Measurements from ENCODE around the gene SLC36A3. TPM values are rescaled to one million over a fixed set of nuclear protein-coding genes. Genes with fewer than 3 reads are reported as not detected.

Gene SLC36A3
- total RNA-seq, 1 donor from 2014 or later: not detected

- Histone ChIP-seq H3K27me3 (ENCODE audit: control insufficient read depth, insufficient read depth, low read length) (peaks cover 2% of the 10 kb centered on the region), H3K4me3 (ENCODE audit: low read depth, low read length) (no peak overlapping the region), H3K36me3 (ENCODE audit: control insufficient read depth, insufficient read depth, low read length) (no peaks in the 10 kb centered on the region)
- TF ChIP-seq, protein P1, sequence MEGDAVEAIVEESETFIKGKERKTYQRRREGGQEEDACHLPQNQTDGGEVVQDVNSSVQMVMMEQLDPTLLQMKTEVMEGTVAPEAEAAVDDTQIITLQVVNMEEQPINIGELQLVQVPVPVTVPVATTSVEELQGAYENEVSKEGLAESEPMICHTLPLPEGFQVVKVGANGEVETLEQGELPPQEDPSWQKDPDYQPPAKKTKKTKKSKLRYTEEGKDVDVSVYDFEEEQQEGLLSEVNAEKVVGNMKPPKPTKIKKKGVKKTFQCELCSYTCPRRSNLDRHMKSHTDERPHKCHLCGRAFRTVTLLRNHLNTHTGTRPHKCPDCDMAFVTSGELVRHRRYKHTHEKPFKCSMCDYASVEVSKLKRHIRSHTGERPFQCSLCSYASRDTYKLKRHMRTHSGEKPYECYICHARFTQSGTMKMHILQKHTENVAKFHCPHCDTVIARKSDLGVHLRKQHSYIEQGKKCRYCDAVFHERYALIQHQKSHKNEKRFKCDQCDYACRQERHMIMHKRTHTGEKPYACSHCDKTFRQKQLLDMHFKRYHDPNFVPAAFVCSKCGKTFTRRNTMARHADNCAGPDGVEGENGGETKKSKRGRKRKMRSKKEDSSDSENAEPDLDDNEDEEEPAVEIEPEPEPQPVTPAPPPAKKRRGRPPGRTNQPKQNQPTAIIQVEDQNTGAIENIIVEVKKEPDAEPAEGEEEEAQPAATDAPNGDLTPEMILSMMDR (IDR thresholded peaks at IDR 0.05; ENCODE audit: insufficient read depth, low read length, poor library complexity, severe bottlenecking): no peak
- DNase-seq (ENCODE audit: low read depth): no peak
Observed at GRCh38 chr5:151250346-151251000, 53.1 kb downstream of the SLC36A3 start.

DNA sequence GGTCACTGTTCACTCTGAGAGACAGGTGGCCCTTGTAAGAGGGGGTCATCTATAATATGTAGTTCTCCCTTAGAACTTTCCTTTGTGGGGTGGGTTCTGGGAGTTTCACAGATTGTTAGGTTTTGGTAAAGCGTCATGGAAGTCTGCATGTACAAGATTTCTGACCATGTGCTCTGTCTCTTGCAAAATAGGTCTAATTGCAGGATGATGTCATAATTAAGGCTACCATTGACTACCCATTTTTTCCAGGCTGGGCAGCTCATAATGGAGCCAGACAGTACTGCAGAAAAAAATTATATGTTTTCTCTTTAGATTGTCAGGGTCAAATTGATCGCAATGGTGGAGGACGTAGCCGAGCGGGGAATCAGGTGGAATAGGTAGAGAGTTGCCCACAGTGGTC, 54.3 kb downstream of the SLC36A3 start:
- Histone ChIP-seq H3K36me3 (ENCODE audit: control insufficient read depth, insufficient read depth, low read length) (no peaks in the 10 kb centered on the region), H3K4me3 (ENCODE audit: low read depth, low read length) (no peak overlapping the region), H3K27me3 (ENCODE audit: control insufficient read depth, insufficient read depth, low read length) (peaks cover 2% of the 10 kb centered on the region)
- DNase-seq (ENCODE audit: low read depth): no peak
- TF ChIP-seq, protein P1 (IDR thresholded peaks at IDR 0.05; ENCODE audit: insufficient read depth, low read length, poor library complexity, severe bottlenecking): no peak

DNA sequence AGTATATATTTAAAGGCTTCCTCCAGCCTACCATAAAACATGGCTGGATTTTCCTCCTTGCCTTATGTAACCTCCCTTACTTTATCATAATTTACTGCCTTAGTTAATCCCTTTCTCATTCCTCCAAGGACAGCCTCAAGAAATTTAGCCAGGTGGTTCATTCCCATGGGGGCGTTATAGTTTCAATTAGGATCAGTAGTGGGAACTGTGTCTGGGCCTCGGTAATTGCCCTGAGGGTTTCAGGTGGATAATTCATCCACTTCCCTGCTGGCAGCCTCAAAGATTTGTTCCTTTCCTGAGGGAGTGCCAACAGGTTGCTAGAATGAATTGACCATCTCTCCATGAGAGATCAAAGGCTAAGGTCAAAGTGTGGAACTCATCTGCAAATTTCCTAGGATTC, 54.9 kb downstream of the SLC36A3 start:
- TF ChIP-seq, protein P1 (IDR thresholded peaks at IDR 0.05; ENCODE audit: insufficient read depth, low read length, poor library complexity, severe bottlenecking): no peak
- no peaks in the 10 kb centered on the region for H3K36me3 ChIP-seq (ENCODE audit: control insufficient read depth, insufficient read depth, low read length)
- no peak overlapping the region for H3K4me3 ChIP-seq (ENCODE audit: low read depth, low read length)
- peaks cover 2% of the 10 kb centered on the region for H3K27me3 ChIP-seq (ENCODE audit: control insufficient read depth, insufficient read depth, low read length)
- no peak for DNase-seq (ENCODE audit: low read depth)

- H3K27me3 ChIP-seq (ENCODE audit: control insufficient read depth, insufficient read depth, low read length): peaks cover 2% of the 10 kb centered on the region
- no peak overlapping the region for H3K4me3 ChIP-seq (ENCODE audit: low read depth, low read length)
- no peaks in the 10 kb centered on the region for H3K36me3 ChIP-seq (ENCODE audit: control insufficient read depth, insufficient read depth, low read length)
- no peak for DNase-seq (ENCODE audit: low read depth)
- TF ChIP-seq, protein P1 (IDR thresholded peaks at IDR 0.05; ENCODE audit: insufficient read depth, low read length, poor library complexity, severe bottlenecking): no peak
Observed at GRCh38 chr5:151245680-151246219, 57.8 kb downstream of the SLC36A3 start.

GRCh38 chr5:151244206-151244605, 59.4 kb downstream of the SLC36A3 start:
- no peak for DNase-seq (ENCODE audit: low read depth)
- TF ChIP-seq, protein P1 (IDR thresholded peaks at IDR 0.05; ENCODE audit: insufficient read depth, low read length, poor library complexity, severe bottlenecking): no peak
- H3K4me3 ChIP-seq (ENCODE audit: low read depth, low read length): no peak overlapping the region

DNA sequence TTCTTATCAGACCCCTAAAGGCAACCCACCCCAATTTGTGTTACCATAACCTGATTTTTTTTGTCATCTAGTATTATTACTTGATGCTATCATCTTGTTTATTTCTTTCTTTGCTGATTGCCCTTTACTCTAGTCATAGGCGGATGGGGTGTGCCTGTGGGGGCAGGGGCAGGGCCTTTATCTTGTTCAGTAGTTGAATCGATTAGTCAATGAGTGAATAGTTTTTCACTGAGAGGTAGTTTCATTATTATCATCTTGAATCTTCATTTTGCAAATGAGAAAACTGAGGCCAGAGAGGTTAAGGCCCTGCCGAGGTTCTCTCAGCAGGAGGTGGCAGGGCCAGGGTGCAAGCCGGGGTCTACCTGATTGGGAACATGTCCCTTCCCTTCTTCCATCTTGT, 60.0 kb downstream of the SLC36A3 start:
- no peak for DNase-seq (ENCODE audit: low read depth)
- H3K4me3 ChIP-seq (ENCODE audit: low read depth, low read length): no peak overlapping the region
- H3K27me3 ChIP-seq (ENCODE audit: control insufficient read depth, insufficient read depth, low read length): peaks cover 2% of the 10 kb centered on the region
- no peaks in the 10 kb centered on the region for H3K36me3 ChIP-seq (ENCODE audit: control insufficient read depth, insufficient read depth, low read length)
- TF ChIP-seq, protein P1 (IDR thresholded peaks at IDR 0.05; ENCODE audit: insufficient read depth, low read length, poor library complexity, severe bottlenecking): no peak

More at GRCh38 chr5:151244206-151244605, 59.4 kb downstream of the SLC36A3 start:
- H3K27me3 ChIP-seq (ENCODE audit: control insufficient read depth, insufficient read depth, low read length): peaks cover 2% of the 10 kb centered on the region
- H3K36me3 ChIP-seq (ENCODE audit: control insufficient read depth, insufficient read depth, low read length): no peaks in the 10 kb centered on the region

Measured in kidney epithelial cell (primary cell).